Breast epithelium (tissue), 3 donors: ENCODE data around the gene NTRK2.

Source experiments
- POLR2AphosphoS5 ChIP-seq, 3 donors: sonication (generic); formaldehyde crosslinking; IDR thresholded peaks; one replicate each; pipeline ENCODE4 v1.6.1; 2017; ENCODE audit warnings: antibody characterized with exemption in 3 of 3
- TF ChIP-seq, protein P1 (sequence below), 3 donors: fragments of 450-650 bp; IDR thresholded peaks; one replicate each; pipeline ENCODE4 v1.5.1; 2016 to 2017; ENCODE audit warnings: antibody characterized with exemption in 3 of 3, mild to moderate bottlenecking in 3 of 3, moderate library complexity in 3 of 3

- TF ChIP-seq, protein P1, sequence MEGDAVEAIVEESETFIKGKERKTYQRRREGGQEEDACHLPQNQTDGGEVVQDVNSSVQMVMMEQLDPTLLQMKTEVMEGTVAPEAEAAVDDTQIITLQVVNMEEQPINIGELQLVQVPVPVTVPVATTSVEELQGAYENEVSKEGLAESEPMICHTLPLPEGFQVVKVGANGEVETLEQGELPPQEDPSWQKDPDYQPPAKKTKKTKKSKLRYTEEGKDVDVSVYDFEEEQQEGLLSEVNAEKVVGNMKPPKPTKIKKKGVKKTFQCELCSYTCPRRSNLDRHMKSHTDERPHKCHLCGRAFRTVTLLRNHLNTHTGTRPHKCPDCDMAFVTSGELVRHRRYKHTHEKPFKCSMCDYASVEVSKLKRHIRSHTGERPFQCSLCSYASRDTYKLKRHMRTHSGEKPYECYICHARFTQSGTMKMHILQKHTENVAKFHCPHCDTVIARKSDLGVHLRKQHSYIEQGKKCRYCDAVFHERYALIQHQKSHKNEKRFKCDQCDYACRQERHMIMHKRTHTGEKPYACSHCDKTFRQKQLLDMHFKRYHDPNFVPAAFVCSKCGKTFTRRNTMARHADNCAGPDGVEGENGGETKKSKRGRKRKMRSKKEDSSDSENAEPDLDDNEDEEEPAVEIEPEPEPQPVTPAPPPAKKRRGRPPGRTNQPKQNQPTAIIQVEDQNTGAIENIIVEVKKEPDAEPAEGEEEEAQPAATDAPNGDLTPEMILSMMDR (IDR thresholded peaks at IDR 0.05), result no peak
- no peak for TF ChIP-seq POLR2AphosphoS5 (IDR thresholded peaks at IDR 0.05)
These were observed 146.0 kb downstream of the NTRK2 start for GRCh38 chr9:84815554-84815953.
